Measurements from ENCODE around the gene TMPRSS5.

The TMPRSS5 gene

GRCh38 chr11:113666584-113666983 is 39.5 kb downstream of the TMPRSS5 start:
- DNase-seq, result no peak

DNA sequence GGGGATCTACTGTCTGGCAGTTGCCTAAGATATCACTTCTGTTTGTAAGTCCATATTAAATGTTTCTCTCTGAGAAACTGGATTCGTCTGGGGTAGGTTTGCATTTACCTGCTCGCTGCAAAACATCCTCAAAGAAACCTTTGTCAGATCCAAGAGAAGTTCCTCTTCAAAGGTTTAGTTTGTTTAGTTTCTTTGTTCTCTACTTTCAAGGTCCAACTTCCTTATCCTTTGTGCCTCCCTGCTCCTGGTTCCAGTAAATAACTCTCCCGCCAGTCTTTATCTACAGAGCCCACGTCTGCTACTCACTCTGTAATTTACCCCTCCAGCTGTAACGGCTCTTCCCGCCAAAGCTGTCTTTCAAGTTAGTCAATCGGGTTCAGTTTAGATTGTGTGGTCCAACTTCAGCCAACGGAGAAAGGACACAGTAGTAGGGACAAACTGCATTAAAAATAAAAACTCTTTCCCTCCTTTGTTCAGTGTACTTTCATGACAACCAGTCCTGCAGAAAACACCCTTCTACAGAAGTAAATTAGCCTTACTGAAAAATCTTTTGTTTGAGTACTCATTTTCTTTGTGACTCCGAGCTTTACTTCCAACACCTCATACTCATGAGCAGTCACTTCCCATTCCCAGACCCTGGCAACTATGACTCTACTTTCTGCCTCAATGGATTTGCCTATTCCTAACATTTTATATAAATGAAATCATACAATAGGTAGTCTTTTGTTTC is 41.0 kb downstream of the TMPRSS5 start:
- DNase-seq, result peak; percentile 48

GRCh38 chr11:113664069-113664980 is 41.8 kb downstream of the TMPRSS5 start:
- DNase-seq, result peak; percentile 75

DNA sequence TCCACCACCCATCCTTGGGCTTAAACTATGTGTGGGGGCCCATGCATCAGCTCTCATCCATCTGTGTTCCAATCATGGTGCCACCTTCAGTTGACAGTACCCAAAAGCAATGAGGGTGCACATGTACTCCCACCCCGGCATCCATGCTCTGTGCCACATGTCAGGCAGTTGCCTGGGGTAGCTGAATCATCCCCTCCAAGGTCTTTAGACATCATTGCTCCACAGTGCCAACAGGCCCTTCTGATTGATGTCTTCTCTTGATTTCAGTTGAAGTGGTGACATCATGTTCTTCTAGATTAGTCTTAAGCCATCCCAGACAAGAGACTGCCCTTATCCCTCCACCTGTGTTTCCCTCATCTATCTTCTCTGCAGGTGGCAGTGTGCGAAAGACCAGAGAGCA is 42.5 kb downstream of the TMPRSS5 start:
- DNase-seq, result peak; percentile 68

DNA sequence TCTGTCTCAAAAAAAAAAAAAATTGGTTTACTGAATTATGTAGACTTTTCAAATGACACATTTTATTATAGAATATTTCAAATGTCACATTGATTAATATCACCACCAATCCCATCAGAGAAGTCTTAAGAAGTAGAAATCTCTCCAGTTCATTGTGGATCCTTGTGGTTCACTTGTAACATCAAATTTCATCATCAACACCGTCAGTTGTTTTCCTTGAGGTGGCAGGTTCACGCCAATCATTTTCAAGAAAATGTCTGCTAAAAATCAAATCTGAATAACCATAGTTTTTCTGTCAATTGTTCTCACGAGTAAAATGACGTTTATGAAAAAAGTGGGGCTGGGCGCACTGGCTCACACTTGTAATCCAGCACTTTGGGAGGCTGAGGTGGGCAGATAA is 50.3 kb downstream of the TMPRSS5 start:
- no peak for DNase-seq

- DNase-seq, result no peak
Observed at GRCh38 chr11:113651023-113651422, 55.1 kb downstream of the TMPRSS5 start.

GRCh38 chr11:113649311-113649710 is 56.8 kb downstream of the TMPRSS5 start:
- no peak for DNase-seq

DNA sequence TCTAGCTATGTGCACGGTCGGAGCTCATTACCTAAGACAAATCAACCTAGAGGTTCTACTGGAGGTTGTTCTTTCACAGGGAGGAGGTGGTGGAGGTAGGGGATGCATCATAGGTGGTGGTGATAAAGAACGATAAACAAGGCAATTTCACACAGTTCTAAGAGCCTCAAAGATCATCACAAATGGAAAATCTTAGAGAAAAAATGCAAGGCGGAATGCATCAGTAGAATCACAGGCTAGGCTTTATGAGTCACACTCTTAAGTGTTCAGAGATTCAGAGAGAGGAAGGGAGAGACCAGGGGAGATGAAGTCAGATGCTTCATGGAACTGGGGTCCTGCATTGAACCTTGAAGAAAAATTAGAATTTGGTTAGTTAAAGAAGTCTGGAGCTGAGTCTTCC is 58.3 kb downstream of the TMPRSS5 start:
- DNase-seq, result no peak

- no peak for DNase-seq
Observed at GRCh38 chr11:113647108-113647507, 59.0 kb downstream of the TMPRSS5 start.

DNA sequence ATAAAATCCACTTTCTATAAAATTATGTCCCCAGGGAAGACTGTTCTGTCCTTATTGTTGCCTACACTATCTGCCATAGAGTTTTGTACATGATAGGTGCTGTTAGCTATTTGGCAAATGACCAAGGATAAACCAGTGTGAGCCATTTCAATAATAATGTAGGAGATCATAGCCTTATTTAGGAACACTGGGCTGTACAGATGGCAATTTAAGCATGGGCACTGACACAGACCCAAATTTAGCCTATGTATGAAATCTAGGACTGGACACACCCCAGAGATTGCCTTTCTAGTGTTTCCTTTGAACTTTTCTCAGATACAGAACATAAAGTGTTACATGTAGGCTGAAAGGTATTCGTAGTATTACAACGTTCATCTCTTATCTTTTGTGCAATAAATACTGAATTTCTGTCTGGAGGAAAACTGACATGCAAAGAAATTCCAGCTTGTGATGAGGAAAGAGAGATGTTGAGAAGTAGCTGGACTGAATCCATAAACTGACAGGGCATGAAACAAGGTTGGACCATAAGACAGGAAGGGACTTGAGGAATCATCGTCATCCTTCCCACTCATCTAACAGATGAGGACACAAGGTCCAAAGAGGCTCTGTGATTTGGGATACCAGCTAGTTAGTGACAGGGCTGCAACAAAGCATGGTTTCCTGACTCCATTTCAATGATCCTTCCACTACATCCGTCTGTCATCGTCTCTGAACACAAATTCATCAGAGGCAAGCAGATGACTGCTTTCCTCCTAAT is 60.3 kb downstream of the TMPRSS5 start:
- peak; percentile 29 for DNase-seq

DNA sequence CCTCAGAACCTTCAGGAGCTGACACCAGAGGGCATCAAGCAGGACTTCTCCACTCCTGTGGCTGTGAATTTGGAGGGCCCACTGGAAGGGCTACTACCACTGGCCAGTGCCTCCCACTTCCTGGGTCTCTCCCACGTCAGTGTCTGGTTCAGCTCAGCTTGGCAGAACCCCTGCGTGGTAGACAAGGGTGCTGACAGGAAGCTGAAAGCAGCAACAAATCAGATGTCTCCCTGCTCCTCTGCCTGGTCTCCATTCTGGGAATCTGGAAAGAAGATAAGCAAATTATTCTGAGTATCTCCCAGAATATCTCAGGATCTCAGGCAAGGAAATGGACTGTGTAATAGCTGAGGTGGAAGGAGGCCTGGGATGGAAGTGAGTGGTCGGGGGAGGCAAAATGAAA is 61.5 kb downstream of the TMPRSS5 start:
- DNase-seq, result peak; percentile 19

GRCh38 chr11:113643701-113644100 is 62.4 kb downstream of the TMPRSS5 start:
- no peak for DNase-seq

DNA sequence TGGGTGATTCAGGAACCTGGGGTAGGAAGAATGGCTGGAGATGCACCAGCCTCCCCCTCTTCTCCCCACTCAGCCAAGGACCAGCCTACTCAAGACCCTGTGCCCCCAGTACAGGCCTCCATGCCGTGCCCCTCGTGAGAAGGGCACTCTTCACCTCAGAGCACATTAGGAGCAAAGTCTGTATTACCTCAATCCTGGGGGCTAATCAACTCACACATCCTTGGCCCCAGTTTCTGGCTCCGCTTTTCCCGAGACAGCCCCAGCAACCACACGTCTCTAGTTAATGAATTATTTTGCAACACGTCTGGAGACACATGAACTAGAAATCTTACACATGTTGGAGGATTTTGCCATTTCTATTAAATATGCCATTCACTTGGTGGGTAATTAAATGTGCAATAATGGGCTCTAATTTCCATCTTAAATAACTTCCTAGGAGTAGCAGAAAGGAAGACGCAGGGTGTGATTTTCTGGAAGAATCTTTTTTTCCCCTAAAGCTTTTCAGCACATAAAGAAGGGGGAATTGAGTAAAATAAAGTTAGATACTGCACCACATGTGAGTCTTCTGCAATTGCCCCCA is 63.0 kb downstream of the TMPRSS5 start:
- DNase-seq, result no peak

DNA sequence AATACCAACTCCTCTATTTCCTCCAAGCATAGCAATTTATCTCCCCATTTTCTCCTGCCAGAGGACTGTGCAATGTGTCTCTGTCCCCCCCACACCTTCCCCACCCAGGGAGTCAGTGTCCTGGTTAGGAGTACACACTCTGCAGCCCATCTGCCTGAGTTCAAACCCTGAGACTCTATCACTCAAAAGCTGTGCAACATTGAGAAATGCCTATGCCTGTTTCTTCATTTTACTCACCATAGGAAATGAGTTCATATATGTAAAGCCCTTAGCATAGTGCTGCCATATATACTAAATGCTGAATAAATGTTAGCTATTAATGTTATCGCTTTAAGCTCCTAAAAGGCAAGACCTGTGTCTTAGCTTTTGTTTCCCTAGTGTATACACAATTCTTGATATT is 64.0 kb downstream of the TMPRSS5 start:
- no peak for DNase-seq

DNA sequence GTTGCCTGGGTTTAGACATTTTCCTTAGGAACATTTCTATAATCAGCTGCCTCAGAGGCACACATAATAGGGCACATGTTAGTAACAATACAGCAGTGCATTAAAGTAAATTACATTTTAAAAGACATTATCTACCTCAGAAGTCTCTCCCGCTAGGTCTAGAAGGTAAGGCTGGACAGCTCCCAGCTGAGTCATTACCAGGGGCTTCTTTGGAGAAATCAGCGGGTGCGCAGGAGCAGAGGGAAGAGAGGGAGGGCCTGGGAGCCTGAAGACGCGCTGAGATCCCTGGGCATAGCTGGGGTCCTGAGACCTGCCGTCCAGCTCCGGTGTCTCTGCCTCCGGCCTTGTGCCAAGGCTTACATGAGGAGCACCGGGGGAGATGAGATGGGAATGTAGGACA is 67.7 kb downstream of the TMPRSS5 start:
- no peak for DNase-seq

DNA sequence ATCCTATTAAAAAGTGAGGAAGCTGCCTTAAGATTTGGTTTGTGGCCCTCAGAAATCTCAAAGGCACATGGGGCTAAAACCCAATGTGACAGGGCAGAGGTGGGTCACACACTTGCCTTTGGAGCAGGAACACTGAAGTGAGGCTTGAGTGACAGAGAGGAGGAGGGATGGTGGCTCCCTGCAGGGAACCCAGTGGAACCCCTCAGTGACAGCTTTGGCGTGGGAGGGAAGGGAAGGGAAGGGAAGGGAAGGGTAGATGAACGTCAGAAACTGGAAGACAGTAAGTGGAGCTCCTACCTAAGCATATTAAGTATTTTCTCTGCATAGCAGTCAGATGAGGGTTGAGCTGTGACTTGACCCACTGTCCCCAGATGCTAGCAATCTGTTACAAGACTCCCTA is 68.5 kb downstream of the TMPRSS5 start:
- no peak for DNase-seq

Measured in NCI-H69 (cell line).